NCI-H446 treated with DMSO at 0.1 percent for 48 hours (cell line): ENCODE data around the gene CDKL4.
"Not testable (repeated sequence)": the region's sequence is repeated elsewhere in the genome, so short reads cannot be mapped to it uniquely, and the experiment has no call there.

ENCODE experiments used
- DNase-seq: peaks from one replicate; lab custom pipeline; 2025; lab: John Stamatoyannopoulos, UW

Gene CDKL4

DNA sequence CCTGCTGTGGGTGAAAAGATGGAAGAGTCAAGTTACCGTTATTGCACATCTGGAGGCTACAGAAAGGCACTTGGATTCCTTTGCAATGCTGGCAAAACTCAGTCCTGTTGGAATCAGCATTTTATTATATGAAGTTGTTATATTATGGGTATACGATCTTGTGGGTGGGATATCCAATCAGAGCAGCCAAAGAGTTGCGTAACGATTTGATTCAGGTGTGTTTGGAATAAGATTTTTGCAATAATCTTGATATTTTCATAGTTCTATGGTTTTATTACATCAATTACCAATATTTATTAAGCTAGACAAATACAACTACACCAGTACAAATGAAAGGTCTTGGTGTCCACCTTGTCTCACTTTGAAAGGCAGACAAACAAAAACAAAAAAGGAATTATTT is 65.0 kb downstream of the CDKL4 start:
- DNase-seq, result no peak

DNA sequence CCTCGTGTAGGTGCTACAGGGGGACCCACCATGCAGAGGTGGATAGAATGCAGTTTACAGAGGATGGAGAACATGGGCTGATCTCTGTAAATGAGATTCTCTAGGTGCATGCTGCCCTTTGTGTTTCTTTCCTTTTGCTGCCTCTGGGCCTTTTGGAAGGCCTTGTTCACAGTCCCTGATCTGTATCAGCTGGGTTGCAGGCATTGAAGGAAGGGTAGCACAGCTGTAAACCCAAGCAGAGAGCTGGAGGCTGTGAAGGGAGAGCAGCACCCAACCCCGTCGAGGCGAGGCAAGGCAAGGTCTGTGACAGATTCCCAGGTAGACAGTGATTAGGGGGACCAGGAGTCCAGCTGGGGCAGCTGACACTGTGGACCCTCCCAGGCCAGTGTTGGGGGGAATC is 66.8 kb downstream of the CDKL4 start:
- no peak for DNase-seq

DNA sequence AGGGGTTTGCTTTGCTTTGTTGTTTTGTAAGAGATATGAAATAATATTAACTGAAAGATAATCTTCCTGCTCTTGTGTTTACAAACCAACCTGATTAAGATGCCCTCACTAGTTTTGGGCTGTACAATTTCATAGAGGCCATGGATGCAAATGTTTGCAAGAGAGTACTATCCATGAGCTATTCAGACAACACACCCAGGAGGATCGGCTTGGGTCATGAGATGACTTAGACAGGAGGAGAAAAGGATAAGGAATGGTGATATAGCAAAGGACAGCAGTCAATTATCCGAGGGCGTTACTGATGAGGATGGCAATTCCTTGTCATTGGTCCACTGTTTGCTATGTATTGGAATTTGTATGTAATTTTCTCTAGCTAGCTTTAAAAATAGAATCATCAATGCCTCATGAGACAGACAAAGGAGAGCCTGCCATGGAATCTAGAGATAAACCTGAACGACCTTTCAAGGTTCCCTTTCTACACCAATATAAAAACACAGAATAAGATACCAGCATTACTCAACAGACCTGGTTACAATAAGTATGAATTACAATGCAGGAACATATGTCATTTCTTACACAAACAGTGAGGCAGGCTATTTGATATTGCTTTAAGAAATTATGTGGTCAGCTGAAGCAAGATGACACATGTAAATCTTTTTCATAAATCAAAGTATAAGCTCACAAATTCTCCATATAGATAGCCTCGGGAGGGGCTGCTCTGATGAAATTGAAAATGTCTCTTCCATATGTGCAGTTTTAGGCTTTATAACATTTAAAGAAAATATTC is 68.6 kb downstream of the CDKL4 start:
- DNase-seq, result no peak

DNA sequence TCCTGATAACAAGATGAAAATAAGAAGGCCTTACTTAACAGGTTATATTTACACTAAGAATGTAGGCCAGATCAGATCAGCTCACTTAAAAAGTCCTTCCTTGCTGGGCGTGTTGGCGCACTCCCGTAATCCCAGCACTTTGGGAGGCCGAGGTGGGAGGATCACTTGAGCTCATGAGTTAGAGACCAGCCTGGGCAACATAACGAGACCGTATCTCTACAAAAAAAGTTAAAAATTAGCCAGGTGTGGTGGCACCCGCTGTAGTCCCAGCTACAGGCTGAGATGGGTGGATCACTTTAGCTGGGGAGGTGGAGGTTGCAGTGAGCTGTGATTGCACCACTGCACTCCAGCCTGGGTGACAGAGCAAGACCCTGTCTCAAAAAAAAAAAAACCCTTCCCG is 69.7 kb downstream of the CDKL4 start:
- no peak for DNase-seq

DNA sequence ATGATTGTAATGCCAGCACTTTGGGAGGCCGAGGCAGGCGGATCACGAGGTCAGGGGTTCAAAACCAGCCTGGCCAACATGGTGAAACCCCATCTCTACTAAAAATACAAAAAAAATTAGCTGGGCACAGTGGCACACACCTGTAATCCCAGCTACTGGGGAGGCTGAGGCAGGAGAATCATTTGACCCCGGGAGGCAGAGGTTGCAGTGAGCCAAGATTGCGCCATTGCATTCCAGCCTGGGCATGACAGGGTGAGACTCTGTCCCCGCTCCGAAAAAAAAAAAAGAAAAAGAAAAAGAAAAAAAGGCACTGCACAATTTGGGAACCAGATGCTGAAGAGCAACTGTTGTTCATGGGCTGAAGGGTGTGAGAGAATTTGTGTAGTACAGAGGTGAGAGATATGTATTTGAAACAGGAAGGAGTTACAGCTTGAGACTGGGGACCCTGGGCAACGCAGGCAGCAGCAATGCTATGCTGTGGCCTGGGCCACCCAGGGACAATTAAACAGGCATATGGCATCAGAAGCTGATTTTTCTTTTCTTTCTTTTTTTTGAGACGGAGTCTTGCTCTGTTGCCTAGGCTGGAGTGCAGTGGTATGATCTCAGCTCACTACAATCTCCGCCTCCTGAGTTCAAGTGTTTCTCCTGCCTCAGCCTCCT is 71.6 kb downstream of the CDKL4 start:
- DNase-seq, result not testable (repeated sequence)

DNA sequence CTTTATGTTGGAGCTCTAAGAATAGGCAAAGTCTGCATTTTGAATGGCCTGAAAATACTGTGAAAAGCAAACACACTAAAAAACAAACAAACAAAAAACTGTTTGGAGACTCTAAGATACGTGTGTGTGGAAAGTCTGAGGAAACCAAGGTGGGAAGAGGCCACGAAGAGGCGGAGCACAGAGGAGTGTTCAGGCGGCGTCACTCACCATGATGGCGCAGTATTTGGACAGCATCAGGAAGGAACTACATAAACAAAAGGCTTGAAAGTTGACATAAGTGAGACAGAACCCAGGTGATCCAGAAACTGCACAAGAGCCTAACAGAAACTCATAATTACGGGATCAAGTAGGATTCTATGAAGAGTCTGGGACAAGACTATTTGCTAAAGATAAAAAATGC is 72.1 kb downstream of the CDKL4 start:
- DNase-seq, result no peak

DNA sequence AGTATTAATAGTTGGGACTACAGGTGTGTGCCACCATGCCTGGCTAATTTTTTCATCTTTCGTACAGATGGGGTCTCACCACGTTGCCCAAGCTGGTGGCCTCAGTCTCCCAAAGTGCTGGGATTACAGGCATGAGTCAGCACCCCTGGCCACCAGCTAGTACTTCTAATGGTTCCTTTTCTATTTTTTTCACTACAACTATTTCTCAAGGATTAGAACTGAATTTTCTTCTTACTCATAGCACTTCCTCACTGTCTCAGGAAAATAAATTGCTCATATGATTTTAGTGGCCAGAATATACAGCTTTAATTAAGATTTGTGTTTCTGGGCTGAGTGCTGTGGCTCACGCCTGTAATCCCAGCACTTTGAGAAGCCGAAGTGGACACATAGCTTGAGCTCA is 79.7 kb downstream of the CDKL4 start:
- no peak for DNase-seq

DNA sequence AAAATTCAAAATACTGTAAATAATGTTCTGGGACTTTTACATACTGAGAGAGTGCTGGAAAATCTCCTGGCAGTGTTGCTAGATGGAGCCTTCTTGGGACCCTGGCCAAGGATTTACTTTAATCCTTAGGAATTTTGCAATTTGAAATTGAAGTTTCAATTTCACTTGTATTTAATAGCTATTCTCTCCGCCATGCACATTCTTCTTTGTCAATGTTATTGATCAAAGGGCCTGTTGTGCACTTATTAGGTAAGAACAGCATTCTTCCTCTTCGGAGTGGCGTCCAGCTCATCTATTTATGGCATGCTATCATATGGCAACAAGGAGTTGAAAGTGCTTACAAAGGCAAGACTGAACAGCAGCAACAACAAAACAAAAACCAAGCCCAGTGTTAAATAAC is 82.8 kb downstream of the CDKL4 start:
- no peak for DNase-seq

DNA sequence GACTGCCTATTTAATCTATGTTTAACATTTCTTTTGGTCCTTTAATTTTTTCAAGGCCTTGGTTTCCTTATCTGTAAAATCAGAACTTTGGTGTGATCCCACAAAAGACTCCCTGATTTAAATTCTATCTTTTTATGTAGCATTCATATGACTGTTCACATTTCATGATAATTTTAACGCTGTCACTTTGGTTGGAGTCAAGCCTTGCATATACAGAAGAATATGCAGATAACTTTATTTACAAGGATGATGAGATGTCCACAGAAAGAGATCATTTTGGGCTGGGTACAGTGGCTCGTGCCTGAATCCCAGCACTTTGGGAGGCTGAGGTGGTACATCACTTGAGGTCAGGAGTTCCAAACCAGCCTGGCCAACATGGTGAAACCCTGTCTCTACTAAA is 84.5 kb downstream of the CDKL4 start:
- no peak for DNase-seq

DNA sequence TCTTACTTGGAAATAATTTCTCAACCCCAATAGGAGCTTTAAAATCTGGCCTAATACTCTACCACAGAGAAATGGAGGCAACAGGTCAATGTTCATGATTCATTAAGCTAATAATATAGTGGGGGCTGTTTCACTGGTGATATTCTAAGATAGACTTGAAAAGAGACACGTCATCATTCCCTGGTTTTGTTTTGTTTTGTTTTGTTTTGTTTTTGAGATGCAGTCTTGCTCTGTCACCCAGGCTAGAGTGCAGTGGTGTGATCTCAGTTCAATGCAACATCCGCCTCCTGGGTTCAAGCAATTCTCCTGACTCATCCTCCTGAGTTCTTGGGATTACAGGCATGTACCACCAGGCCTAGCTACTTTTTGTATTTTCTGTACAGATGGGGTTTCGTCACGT is 85.4 kb downstream of the CDKL4 start:
- no peak for DNase-seq

DNA sequence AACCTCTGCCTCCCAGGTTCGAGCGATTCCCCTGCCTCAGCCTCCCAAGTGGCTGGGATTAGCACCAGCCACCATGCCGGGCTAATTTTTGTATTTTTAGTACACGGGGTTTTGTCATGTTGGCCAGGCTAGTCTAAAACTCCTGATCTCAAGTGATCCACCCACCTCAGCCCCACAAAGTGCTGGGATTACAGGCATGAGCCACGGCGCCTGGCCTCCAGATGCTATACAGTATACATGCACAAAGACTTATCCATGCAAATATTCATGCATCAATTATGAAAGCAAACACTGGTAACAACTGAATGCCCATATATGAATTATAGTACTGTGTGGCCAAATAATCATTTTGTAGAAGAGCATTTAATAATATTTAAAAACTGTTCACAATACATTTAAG is 86.9 kb downstream of the CDKL4 start:
- DNase-seq, result no peak

DNA sequence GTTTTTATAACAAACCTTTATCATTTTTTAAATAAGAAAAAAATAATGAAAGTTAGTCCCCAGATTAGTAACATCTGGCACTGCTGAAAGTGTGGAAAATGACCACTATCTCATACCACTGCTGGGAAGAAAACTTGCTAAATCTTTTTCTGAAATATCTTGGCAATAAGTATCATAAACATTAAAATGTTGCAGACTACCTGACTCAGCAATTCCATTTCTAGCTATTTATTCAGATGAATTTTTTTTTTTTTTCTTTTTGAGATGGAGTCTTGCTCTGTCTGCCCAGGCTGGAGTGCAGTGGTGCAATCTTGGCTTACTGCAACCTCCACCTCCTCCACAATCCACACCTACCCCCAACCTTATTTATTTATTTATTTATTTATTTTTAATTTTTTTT is 87.7 kb downstream of the CDKL4 start:
- no peak for DNase-seq

DNA sequence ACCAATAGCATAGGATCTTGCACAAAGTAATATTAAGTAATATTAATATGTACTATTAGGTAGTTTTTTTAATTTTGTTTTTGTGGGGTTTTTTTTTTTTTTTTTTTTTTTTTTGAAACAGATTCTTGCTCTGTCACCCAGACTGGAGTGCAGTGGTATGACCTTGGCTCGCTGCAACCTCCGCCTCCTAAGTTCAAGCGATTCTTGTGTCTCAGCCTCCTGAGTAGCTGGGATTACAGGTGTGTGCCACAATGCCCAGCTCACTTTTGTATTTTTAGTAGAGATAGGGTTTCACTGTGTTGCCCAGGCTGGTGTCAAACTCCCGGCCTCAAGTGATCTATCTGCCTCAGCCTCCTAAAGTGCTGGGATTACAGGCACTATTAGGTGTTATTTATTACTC is 88.2 kb downstream of the CDKL4 start:
- DNase-seq, result not testable (repeated sequence)

DNA sequence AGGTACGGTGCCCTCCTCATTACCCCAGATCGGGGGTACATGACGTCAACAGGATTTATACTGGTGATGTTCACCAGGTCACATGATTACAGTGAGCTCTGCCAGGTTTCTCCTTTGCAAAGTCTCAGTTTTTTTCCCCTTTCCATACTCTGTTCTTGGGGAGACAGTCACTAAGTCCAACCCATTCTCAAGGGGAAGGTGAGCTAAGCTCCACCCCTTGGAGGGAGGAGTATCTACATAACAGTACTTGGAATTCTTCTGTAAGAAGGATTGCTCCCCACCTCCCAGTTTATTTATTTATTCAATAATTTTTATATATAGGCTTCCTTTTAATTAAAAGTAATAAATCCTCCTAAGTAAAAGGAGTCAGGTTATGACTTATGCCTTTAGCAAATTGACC is 88.8 kb downstream of the CDKL4 start:
- no peak for DNase-seq

DNA sequence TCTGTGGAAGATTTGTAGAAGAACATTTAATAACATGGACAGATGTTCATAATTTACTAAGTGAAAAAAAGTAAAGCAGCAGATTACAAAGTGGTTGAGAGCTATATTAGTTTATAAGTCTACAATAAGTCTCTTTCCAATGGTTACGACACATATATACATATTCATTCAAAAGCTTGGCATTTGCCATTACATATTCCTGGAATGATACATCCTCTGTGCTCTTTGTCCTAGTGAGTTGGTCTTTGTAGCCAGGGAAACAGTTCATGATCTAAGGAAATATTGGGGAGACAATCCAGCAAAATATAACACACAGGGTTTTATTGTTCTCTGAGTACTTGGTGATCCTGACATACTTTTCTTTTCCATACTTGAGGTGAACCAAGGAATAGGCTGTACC is 90.5 kb downstream of the CDKL4 start:
- no peak for DNase-seq

DNA sequence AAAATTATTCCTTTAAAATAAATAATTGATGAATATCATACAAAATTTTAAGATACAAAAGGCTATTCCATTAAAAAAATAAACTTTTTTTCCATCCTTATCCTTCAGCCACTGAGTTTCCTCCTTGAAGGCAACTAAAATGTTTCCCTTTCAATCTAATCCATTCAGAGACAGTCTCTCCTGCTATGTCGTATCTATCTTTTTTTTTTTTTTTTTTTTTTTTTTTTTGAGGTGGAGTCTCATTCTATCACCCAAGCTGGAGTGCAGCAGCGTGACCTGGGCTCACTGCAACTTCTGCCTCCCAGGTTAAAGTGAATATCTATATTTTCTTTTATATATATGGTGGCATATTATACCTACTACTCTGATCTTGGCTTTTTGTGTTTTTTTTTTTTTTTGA is 91.3 kb downstream of the CDKL4 start:
- no peak for DNase-seq

DNA sequence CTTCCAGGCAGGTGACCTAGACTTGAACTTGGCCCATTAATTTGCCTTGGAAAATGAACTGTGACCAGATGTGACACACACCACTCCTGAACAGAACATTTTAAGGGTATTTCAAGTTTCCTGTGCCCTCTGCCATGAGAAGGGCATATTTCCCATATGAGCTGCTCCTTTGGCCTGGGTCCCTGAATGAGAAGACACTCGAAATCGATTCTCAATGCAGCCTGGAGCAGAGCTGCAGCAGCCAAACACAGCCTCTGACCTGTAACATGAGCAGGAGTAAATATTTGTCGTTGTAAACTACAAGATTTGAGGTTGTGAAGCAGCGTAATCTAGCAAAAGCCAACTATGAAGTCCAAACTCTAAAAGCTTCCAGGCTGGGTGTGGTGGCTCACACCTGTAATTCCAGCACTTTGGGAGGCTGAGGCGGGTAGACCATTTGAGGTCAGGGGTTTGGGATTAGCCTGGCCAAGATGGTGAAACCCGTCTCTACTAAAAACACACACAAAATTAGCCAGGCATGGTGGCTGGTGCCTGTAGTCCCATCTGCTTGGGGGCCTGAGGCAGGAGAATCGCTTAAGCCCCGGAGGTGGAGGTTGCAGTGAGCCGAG is 92.8 kb downstream of the CDKL4 start:
- DNase-seq, result no peak

DNA sequence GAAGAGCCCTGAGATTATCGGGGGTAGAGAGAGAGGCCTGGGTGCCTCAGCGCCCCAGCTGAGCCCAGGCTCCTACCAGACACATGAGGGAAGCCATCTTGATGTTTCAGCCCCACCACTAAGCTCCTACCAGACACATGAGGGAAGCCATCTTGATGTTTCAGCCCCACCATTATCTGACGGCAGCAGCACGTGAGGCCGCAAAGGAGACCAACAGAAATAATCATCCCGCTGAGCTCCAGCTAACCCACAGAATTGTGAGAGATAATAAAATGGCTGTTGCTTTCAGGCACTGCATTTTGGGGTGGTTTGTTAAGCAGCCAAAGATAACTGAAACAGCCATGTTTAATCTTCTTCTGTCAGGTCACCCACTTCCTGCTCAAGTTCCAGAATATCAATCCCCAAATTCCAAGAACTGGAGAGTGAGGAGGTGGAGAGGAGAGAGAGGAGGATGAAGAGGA is 93.6 kb downstream of the CDKL4 start:
- DNase-seq, result no peak

DNA sequence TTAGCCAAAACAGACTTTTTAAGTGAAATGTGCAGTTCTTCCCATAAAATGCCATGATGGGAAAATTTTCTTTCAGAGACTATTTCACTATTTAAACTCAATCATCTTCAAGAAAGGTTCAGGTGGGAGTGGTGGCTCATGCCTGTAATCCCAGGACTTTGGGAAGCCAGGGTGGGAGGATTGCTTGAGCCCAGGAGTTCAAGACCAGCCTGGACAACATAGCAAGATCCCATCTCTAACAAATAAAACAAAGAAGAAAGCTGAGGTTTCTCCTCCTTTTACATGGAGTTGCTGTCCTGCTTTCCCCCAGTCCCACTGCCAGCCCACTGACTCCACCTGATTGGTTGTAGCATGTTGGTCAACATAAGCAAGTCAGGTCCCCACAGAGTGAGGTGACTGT is 97.1 kb downstream of the CDKL4 start:
- DNase-seq, result no peak

DNA sequence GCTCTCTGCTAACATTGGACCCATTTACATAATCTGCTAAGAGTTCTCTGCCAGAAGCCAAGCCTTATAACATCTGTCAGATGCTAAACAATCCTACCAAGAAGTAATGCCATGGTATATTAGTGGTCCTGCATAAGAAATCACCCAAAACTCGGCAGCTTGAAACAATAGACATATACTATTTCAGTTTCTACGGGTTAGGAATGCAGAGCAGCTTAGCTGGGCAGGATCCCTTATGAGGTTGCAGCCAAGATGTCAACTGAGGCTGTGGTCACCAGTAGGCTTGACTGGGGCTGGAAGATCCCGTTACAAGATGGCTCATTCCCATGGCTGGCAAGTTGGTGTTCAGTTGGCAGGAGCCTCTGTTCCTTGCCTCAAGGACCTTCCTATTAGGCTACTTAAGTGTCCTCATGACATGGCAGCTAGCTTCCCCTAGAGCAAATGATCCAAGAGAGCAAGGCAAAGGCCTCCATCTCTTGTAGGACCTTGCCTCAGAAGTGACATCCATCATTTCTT is 97.8 kb downstream of the CDKL4 start:
- DNase-seq, result no peak

DNA sequence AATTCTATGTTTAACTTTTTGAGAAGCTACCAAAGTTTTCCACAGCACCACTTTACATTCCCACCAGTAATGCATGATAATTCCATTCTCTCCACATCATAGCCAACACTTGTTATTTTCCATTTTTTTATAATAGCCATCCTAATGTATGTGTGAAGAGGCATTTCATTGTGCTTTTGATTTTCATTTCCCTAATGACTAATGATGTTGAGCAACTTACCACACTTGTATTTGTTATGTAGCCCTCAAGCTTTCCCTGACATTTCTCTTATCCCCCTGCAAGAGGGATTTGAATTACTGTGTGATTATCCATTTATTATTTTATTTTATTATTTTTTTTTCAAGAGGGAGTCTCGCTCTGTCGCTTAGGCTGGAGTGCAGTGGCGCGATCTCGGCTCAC is 99.4 kb downstream of the CDKL4 start:
- no peak for DNase-seq

DNA sequence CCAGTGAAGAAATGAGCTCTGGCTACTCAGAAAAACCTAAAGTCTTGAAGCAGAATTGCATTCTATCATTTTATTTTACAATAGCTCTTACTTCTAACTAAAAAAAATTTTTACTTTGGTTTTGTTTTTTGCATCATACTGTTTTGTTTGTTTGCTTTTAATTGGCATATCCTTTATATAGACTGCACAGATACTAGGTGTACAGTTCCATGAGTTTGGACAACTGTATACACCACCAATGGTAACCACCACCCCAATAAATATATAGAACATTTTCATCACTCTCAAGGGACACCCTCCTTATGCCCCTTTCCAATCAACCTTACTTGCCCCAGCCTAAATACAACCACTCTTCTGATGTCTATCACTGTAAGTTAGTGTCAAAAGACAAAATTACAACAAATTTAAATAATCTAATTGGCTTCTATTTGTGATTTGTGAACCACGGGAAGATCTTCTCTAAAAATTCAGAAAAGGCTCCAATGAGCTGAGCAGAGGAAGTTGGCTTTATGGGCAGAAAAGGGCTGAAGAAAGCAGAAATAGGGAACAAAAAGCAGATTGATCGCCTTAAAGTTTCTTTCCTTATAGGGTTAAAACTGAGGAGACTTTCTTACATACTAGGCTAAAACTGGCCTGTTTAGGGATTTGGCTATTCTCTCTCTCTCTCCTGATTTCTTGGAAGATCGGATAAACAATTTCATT is 100.7 kb downstream of the CDKL4 start:
- DNase-seq, result no peak
